HepG2 (cell line): Measurements from ENCODE around the gene DDR1. TPM values are rescaled to one million over a fixed set of nuclear protein-coding genes. Genes with fewer than 3 reads are reported as not detected.

ENCODE experiments used
- ETV6 ChIP-seq: sonication (generic); formaldehyde crosslinking; conservative IDR thresholded peaks from 2 replicates; pipeline ENCODE4 v1.4.0; 2020; ENCODE audit warnings: missing genetic modification reagents
- HNF4G ChIP-seq, 2 experiments: sonication (generic) in 1 of 2; formaldehyde crosslinking in 1 of 2; IDR thresholded peaks; 2 replicates each; pipeline versions ENCODE4 v1.4.0 to v1.6.1; 2011 to 2020; ENCODE audit warnings: borderline replicate concordance in 2 of 2, low read depth in 2 of 2, mild to moderate bottlenecking in 2 of 2, low read length in 1 of 2, missing genetic modification reagents in 1 of 2, moderate library complexity in 1 of 2
- KLF6 ChIP-seq: IDR thresholded peaks from 2 replicates; pipeline ENCODE4 v1.8.0; 2016; ENCODE audit warnings: missing biosample characterization, missing genetic modification reagents
- NPAS2 ChIP-seq: sonication (generic); formaldehyde crosslinking; IDR thresholded peaks from 2 replicates; pipeline ENCODE4 v1.8.0; 2022; ENCODE audit warnings: mild to moderate bottlenecking, missing genetic modification reagents, borderline replicate concordance
- NR1H2 ChIP-seq: sonication (generic); formaldehyde crosslinking; IDR thresholded peaks from 2 replicates; pipeline ENCODE4 v1.8.1; 2022; ENCODE audit warnings: low read depth, missing genetic modification reagents, borderline replicate concordance
- PRMT3 ChIP-seq: sonication (generic); formaldehyde crosslinking; IDR thresholded peaks from 2 replicates; pipeline ENCODE4 v1.8.1; 2022; ENCODE audit warnings: low read depth, mild to moderate bottlenecking, moderate library complexity, missing genetic modification reagents, borderline replicate concordance
- RXRB ChIP-seq: IDR thresholded peaks from 2 replicates; pipeline ENCODE4 v1.6.1; 2016; ENCODE audit warnings: borderline replicate concordance, missing genetic modification reagents, missing compliant biosample characterization
- SAFB2 ChIP-seq: sonication (generic); formaldehyde crosslinking; IDR thresholded peaks from 2 replicates; pipeline ENCODE4 v1.5.1; 2020; ENCODE audit warnings: missing genetic modification reagents, low read depth, mild to moderate bottlenecking, borderline replicate concordance
- ZNF235 ChIP-seq: sonication (generic); formaldehyde crosslinking; IDR thresholded peaks from 2 replicates; pipeline ENCODE4 v1.8.1; 2023; ENCODE audit warnings: mild to moderate bottlenecking, missing genetic modification reagents, borderline replicate concordance
- polyA plus RNA-seq, 8 experiments: library from polyadenylated mRNA; depleted of rRNA in 3 of 8; stranded (reverse) in 7 of 8; unstranded in 1 of 8; fragments of >200 nt; fragmentation: Illumina TruSeq in 4 of 8; extraction: Trizol in 4 of 8; gene quantifications; 2 replicates each; pipeline versions ENCODE4 v1.2.1 to v1.2.3, GENCODE V29; 2011 to 2016; ENCODE audit warnings: low read depth in 4 of 8, missing spikeins in 1 of 8, mixed read lengths in 1 of 8; ENCODE audit not compliant: insufficient read depth in 1 of 8
- total RNA-seq, 5 experiments: library from RNA; depleted of rRNA; stranded (reverse); fragments of >200 nt; fragmentation: Illumina TruSeq; extraction: Trizol; gene quantifications; 2 replicates each; pipeline ENCODE4 v1.2.3, GENCODE V29; 2016; ENCODE audit warnings: low read depth in 1 of 5
- TF ChIP-seq, protein P1 (sequence below): sonication (generic); formaldehyde crosslinking; IDR thresholded peaks from 2 replicates; pipeline ENCODE4 v1.8.1; 2023; ENCODE audit warnings: missing genetic modification reagents, inconsistent platforms, borderline replicate concordance
- TF ChIP-seq, protein P2 (sequence below): sonication (generic); formaldehyde crosslinking; conservative IDR thresholded peaks from 2 replicates; pipeline ENCODE4 v1.4.0; 2020; ENCODE audit warnings: missing genetic modification reagents
- TF ChIP-seq, protein P3 (sequence below): IDR thresholded peaks from 2 replicates; pipeline ENCODE4 v1.6.1; 2018; ENCODE audit warnings: missing genetic modification reagents
- TF ChIP-seq, protein P4 (sequence below): sonication (generic); formaldehyde crosslinking; IDR thresholded peaks from 2 replicates; pipeline ENCODE4 v1.8.1; 2022; ENCODE audit warnings: mild to moderate bottlenecking, missing genetic modification reagents
- TF ChIP-seq, protein P5 (sequence below): sonication (generic); formaldehyde crosslinking; IDR thresholded peaks from 2 replicates; pipeline ENCODE4 v1.4.0; 2020; ENCODE audit warnings: low read depth, mild to moderate bottlenecking, missing genetic modification reagents
- TF ChIP-seq, protein P6 (sequence below): sonication (generic); formaldehyde crosslinking; IDR thresholded peaks from 2 replicates; pipeline ENCODE4 v1.5.0; 2020; ENCODE audit warnings: missing genetic modification reagents, mild to moderate bottlenecking, borderline replicate concordance
- TF ChIP-seq, protein P7 (sequence below): IDR thresholded peaks from 2 replicates; pipeline ENCODE4 v1.6.1; 2016; ENCODE audit warnings: low read depth, borderline replicate concordance

Gene DDR1
- total and polyA plus RNA-seq, 2 of the 13 experiments (the other 11 are each of a cell fraction or from before 2014, with no cell fraction given) = 16.7 to 20.2 TPM

DNA sequence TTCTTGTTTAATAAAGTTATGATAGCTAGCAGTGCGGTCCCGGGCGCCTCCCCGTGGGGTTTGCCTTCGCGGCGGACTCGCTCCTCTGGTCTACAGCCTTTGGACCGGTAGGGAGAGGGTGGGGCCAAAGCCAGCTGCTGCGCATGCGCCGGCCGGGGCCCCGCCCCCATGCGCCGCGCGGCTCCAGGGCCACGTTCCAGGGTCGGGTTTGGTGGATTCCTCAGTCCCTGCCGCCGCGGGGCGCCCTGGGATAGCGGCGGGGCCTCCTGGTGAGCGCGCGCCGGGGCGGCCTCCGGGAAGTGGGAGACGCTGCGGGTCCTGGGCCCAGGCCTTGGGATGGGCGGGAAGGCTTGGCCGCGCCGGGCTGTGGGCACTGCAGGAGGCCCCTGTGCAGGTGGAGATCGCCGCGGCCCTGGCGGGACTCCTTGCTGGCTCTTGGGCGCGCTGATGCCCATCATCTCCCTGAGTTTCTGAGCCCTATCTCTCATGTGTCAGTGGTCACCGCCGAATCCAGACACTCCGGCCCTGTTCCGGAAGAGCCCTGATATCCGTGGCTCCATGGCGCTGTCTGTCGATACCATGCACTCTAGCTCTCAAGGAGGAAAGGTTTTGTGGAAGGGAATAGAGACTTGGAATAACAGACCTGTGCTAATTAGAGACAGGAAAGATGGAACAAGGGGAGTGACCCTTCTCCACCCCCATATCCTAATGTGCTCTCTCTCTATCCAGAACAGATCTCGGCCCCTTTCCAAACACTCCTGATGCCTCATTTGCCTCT, 29.9 kb downstream of the DDR1 start, which contains the start of gene VARS2 (continued):
- TF ChIP-seq SAFB2 (CRISPR knock-in tag) = peak; percentile 73; the same call in 1 of the 2 replicates
- peak; percentile 96 for TF ChIP-seq ETV6 (CRISPR knock-in tag)
- TF ChIP-seq ZNF235 (CRISPR knock-in tag) = peak; percentile 99
- peak; percentile 84; the same call in 1 of the 2 replicates for TF ChIP-seq NR1H2 (CRISPR knock-in tag)
- TF ChIP-seq RXRB (CRISPR knock-in tag) = peak; percentile 70; the same call in 1 of the 2 replicates
- TF ChIP-seq, protein P1, sequence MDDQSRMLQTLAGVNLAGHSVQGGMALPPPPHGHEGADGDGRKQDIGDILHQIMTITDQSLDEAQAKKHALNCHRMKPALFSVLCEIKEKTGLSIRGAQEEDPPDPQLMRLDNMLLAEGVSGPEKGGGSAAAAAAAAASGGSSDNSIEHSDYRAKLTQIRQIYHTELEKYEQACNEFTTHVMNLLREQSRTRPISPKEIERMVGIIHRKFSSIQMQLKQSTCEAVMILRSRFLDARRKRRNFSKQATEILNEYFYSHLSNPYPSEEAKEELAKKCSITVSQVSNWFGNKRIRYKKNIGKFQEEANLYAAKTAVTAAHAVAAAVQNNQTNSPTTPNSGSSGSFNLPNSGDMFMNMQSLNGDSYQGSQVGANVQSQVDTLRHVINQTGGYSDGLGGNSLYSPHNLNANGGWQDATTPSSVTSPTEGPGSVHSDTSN (CRISPR knock-in tag) = 0 out of 2 replicates have a peak, but pooled peaks have one; percentile 59
- TF ChIP-seq, protein P2, sequence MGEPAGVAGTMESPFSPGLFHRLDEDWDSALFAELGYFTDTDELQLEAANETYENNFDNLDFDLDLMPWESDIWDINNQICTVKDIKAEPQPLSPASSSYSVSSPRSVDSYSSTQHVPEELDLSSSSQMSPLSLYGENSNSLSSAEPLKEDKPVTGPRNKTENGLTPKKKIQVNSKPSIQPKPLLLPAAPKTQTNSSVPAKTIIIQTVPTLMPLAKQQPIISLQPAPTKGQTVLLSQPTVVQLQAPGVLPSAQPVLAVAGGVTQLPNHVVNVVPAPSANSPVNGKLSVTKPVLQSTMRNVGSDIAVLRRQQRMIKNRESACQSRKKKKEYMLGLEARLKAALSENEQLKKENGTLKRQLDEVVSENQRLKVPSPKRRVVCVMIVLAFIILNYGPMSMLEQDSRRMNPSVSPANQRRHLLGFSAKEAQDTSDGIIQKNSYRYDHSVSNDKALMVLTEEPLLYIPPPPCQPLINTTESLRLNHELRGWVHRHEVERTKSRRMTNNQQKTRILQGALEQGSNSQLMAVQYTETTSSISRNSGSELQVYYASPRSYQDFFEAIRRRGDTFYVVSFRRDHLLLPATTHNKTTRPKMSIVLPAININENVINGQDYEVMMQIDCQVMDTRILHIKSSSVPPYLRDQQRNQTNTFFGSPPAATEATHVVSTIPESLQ (CRISPR knock-in tag) = peak; percentile 85; the same call in 1 of the 2 replicates
- TF ChIP-seq, protein P3, sequence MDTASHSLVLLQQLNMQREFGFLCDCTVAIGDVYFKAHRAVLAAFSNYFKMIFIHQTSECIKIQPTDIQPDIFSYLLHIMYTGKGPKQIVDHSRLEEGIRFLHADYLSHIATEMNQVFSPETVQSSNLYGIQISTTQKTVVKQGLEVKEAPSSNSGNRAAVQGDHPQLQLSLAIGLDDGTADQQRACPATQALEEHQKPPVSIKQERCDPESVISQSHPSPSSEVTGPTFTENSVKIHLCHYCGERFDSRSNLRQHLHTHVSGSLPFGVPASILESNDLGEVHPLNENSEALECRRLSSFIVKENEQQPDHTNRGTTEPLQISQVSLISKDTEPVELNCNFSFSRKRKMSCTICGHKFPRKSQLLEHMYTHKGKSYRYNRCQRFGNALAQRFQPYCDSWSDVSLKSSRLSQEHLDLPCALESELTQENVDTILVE (CRISPR knock-in tag) = peak; percentile 90
- TF ChIP-seq, protein P4, sequence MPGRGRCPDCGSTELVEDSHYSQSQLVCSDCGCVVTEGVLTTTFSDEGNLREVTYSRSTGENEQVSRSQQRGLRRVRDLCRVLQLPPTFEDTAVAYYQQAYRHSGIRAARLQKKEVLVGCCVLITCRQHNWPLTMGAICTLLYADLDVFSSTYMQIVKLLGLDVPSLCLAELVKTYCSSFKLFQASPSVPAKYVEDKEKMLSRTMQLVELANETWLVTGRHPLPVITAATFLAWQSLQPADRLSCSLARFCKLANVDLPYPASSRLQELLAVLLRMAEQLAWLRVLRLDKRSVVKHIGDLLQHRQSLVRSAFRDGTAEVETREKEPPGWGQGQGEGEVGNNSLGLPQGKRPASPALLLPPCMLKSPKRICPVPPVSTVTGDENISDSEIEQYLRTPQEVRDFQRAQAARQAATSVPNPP (CRISPR knock-in tag) = peak; percentile 97
- peak; percentile 96 for TF ChIP-seq KLF6 (CRISPR knock-in tag)
- TF ChIP-seq, protein P5, sequence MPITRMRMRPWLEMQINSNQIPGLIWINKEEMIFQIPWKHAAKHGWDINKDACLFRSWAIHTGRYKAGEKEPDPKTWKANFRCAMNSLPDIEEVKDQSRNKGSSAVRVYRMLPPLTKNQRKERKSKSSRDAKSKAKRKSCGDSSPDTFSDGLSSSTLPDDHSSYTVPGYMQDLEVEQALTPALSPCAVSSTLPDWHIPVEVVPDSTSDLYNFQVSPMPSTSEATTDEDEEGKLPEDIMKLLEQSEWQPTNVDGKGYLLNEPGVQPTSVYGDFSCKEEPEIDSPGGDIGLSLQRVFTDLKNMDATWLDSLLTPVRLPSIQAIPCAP = no peak
- no peak for TF ChIP-seq PRMT3 (CRISPR knock-in tag)
- TF ChIP-seq, protein P6, sequence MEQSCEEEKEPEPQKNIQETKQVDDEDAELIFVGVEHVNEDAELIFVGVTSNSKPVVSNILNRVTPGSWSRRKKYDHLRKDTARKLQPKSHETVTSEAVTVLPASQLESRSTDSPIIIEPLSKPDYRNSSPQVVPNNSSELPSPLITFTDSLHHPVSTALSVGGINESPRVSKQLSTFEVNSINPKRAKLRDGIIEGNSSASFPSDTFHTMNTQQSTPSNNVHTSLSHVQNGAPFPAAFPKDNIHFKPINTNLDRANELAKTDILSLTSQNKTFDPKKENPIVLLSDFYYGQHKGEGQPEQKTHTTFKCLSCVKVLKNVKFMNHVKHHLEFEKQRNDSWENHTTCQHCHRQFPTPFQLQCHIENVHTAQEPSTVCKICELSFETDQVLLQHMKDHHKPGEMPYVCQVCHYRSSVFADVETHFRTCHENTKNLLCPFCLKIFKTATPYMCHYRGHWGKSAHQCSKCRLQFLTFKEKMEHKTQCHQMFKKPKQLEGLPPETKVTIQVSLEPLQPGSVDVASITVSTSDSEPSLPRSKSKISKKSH (CRISPR knock-in tag) = peak; percentile 78; the same call in 1 of the 2 replicates
- TF ChIP-seq HNF4G (IDR thresholded peaks at IDR 0.05; ENCODE audit: borderline replicate concordance, low read depth, low read length) = peak; percentile 74; the same call in 1 of the 2 replicates
- TF ChIP-seq HNF4G (CRISPR knock-in tag; IDR thresholded peaks at IDR 0.05; ENCODE audit: borderline replicate concordance, low read depth) = peak; percentile 82; the same call in 1 of the 2 replicates
- TF ChIP-seq, protein P7, sequence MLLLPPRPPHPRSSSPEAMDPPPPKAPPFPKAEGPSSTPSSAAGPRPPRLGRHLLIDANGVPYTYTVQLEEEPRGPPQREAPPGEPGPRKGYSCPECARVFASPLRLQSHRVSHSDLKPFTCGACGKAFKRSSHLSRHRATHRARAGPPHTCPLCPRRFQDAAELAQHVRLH (CRISPR knock-in tag) = peak; percentile 98; the same call in 1 of the 2 replicates
- TF ChIP-seq NPAS2 (CRISPR knock-in tag) = no peak
